Kidney epithelial cell (primary cell): Measurements from ENCODE around the gene PNMA6E. TPM values are rescaled to one million over a fixed set of nuclear protein-coding genes. Genes with fewer than 3 reads are reported as not detected.

Experiments used
- DNase-seq: peaks from one replicate; pipeline ENCODE4 v3.0.0-alpha.2; 2010; ENCODE audit warnings: low read depth
- H3K27me3 ChIP-seq: 2 replicates; pipeline ENCODE4 v1.6.0; 2011; ENCODE audit warnings: low read length; ENCODE audit not compliant: control insufficient read depth, insufficient read depth
- H3K36me3 ChIP-seq: 2 replicates; pipeline ENCODE4 v1.5.1; 2011; ENCODE audit warnings: low read length; ENCODE audit not compliant: control insufficient read depth, insufficient read depth
- H3K4me3 ChIP-seq: 2 replicates; pipeline ENCODE4 v1.5.1; 2011; ENCODE audit warnings: low read depth, mild to moderate bottlenecking, control low read depth, low read length
- total RNA-seq: library from RNA; depleted of rRNA; stranded (reverse); fragments of >200 nt; gene quantifications from 2 replicates; pipeline ENCODE4 v1.2.3, GENCODE V29; 2015
- TF ChIP-seq, protein P1 (sequence below): IDR thresholded peaks from 2 replicates; pipeline ENCODE4 v1.5.1; 2011; ENCODE audit warnings: mild to moderate bottlenecking, moderate library complexity, low read length, control low read depth, inconsistent platforms; ENCODE audit not compliant: insufficient read depth, poor library complexity, severe bottlenecking

The PNMA6E gene
- total RNA-seq, 1 donor from 2014 or later: not detected

DNA sequence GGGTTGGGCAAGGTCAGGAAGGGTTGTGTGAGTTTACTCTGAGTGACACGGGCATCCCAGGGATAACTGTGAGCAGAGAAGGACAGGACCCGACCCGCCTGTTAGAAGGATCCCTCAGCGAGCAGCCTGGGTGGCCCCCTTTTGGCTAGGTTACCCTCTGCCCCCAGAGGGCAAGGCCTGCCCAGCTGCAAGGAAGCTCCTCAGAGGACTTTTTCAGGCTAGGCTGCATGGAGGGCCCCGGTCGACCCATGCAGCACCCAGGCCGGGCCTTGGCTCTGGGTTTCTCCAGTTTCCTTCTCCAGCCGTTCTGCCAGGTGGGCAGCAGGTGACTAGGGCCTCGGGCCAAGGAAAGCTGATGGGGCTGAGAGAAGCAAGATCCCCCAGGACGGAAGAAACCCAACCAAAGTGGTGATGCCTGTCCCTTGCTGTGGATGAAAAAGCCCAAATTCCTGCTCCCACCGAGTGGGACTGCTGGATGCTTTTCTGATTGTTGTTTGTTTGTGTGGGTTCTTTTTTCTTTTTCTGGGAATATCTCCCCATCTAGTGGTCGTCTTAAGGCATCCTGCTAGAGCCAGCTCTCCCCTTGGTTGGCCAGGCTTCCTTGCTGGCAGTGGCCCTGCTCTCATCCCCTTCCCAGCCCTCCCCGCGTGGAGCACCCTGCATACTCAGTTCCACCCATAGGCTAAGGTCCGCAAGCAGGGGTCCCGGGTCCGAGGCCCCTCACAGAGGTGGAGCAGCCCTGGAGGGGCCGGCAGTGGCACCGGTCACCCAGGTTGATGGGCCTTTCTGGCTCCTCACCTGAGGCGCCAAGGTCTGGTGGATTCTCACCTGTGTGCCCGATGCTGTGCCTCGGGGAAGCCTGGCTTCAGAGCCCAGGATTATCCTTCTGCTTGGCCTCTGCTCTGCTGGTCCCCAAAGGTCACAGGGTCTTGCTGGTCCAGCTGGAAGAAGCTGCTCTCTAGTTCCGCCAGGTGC is 11.9 kb upstream of the PNMA6E start:
- Histone ChIP-seq H3K36me3 (no peaks in the 10 kb centered on the region), H3K4me3 (no peak overlapping the region), H3K27me3 (peaks cover 7% of the 10 kb centered on the region)
- TF ChIP-seq, protein P1, sequence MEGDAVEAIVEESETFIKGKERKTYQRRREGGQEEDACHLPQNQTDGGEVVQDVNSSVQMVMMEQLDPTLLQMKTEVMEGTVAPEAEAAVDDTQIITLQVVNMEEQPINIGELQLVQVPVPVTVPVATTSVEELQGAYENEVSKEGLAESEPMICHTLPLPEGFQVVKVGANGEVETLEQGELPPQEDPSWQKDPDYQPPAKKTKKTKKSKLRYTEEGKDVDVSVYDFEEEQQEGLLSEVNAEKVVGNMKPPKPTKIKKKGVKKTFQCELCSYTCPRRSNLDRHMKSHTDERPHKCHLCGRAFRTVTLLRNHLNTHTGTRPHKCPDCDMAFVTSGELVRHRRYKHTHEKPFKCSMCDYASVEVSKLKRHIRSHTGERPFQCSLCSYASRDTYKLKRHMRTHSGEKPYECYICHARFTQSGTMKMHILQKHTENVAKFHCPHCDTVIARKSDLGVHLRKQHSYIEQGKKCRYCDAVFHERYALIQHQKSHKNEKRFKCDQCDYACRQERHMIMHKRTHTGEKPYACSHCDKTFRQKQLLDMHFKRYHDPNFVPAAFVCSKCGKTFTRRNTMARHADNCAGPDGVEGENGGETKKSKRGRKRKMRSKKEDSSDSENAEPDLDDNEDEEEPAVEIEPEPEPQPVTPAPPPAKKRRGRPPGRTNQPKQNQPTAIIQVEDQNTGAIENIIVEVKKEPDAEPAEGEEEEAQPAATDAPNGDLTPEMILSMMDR: peak; percentile 17
- no peak for DNase-seq

DNA sequence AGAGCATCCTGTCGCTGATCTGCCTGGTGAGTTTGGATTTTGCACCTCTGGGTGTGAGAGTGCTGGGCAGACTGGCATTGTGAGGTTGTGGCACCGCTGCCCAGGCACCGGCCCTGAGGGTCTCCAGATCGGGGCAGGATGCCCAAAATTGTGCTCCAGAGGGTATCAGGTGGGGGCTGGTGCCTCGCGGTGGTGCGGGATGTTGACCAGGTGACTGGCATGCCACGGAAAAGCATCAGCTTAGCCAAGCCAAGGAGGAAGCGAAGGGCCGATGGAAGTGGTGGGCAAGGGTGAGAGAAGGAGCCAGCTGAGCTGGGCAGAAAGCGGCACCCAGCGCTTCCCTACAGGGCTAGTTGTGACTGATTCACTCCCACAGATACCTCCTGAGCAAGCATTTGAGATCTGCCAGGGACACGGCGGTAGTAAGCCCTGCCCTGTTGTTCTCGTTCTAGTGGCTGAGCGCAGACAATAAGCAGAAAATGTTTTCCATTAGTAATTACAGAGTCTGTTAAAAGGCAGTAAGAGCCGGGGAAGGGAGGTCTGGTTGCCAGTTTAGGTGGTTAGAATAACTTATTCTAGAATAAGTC is 10.9 kb upstream of the PNMA6E start:
- Histone ChIP-seq H3K36me3 (no peaks in the 10 kb centered on the region), H3K4me3 (peak overlapping the region; percentile 45), H3K27me3 (peaks cover 7% of the 10 kb centered on the region)
- TF ChIP-seq, protein P1: no peak
- DNase-seq: no peak

DNA sequence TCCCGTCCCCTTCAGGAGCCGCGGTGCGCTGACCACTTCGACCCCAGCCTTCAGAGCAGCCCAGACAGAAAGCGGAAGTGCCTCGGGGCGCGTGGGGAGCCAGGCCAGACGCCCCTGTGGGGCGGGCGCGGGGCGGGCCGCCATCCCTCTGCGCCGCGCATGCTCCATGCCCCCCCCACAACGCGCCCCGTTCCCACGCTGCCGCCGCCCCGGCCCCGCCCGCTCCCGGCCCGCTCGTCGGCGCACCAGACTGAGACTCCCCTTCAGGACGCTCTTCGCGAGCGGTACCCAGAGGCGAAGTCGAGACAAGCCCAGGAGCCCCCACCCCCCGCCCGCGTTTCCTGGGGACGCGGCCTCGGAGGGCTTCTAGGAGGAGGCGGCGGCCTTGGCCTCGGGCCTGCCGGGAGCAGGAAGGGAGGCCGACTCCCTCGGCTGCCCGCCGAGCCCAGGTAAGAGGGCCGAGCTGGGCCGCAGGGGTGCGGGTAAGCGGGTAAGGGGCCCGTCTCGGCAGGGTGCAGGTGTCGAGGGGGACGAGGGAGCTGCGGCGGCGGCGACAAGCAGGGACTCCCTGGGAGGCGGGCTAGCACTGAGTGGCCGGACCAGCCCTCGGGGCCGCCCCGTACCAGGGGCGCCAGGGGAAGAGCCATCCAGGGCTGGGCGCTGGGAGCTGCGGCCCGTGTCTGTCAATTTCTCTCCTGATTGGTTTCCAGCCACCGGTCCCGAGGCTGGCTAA is 10.3 kb upstream of the PNMA6E start, which contains the start of gene ZFP92:
Gene ZFP92, plus strand, starts transcription at position 218 of the 733 bp plus-strand sequence. CDS start 6,851 bp downstream, outside the sequence.
- Histone ChIP-seq H3K4me3 (peak within 1 kb of the TSS; percentile 45), H3K27me3 (peaks cover 7% of the 10 kb centered on the region), H3K36me3 (no peaks in the 10 kb centered on the region)
- TF ChIP-seq, protein P1: no peak
- DNase-seq: no peak

DNA sequence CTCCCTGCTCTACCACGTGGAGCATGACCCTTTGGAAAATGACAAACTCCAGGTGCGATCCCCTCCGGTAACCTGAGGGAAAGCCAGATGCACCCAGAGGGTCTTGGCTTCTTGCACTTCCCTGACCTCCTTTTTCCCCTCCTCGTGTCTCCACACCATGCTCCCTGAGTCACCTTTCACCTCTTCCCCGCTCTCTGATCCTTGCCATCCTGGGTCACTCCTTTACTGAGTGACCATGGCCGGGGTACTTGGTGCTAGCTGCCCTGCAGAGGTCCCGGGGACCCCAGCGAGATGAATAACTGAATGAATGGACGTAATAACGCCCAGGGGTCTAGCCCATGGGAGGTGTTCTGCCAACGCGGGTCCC is 9.7 kb upstream of the PNMA6E start:
- DNase-seq: no peak
- TF ChIP-seq, protein P1: no peak
- no peaks in the 10 kb centered on the region for H3K36me3 ChIP-seq
- peak overlapping the region; percentile 45 for H3K4me3 ChIP-seq
- peaks cover 7% of the 10 kb centered on the region for H3K27me3 ChIP-seq

DNA sequence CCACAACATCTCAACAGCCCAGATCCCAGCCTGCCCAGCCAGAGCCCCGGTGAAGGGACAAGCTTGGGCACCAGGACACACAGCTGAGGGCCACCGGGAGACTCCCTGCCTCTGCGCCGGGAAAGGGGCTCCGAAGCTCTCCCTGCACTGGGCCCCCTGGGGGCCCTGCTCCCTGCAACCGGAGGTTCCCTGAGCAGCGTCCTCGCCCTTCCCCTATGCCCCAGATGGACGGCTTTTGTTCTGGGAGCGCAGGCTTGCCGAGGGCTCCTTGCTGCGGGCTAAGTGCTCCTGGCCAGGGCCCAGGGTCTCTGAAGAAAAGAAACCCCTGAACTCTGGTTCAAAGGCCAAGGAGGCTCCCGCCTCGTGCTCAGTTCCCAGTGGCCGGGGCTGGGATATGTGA is 9.2 kb upstream of the PNMA6E start:
- no peak for DNase-seq
- Histone ChIP-seq H3K27me3 (peaks cover 7% of the 10 kb centered on the region), H3K36me3 (no peaks in the 10 kb centered on the region), H3K4me3 (no peak overlapping the region)
- TF ChIP-seq, protein P1: no peak
